AG04449 (cell line): ENCODE data around the gene TNS3.

ENCODE experiments used
- CTCF ChIA-PET: fragments of 350-600 bp; formaldehyde crosslinking; extraction: SDS; loops from one replicate; lab custom pipeline; 2021; ENCODE audit warnings: antibody characterized with exemption; lab: Yijun Ruan, JAX
- POLR2A ChIA-PET: fragments of 400-600, 350-600 bp; formaldehyde crosslinking; extraction: SDS; loops from one replicate; lab custom pipeline; 2020; ENCODE audit warnings: antibody characterized with exemption, inconsistent platforms; lab: Yijun Ruan, JAX
- DNase-seq: peaks from one replicate; pipeline ENCODE4 v3.0.0-alpha.2; 2010; ENCODE audit warnings: low read depth, low spot score
- H3K4me3 ChIP-seq: 2 replicates; pipeline ENCODE4 v1.5.1; 2011; ENCODE audit warnings: low read depth, mild to moderate bottlenecking, control low read depth, low read length
- CTCF ChIP-seq: IDR thresholded peaks from one replicate; pipeline ENCODE4 v1.5.1; 2011; ENCODE audit warnings: mild to moderate bottlenecking, moderate library complexity, low read length, control low read depth, inconsistent platforms; ENCODE audit not compliant: insufficient read depth; ENCODE audit errors: missing control alignments

Gene TNS3

GRCh38 chr7:47548546-47548945 is 33.4 kb downstream of the TNS3 start:
- ChIA-PET CTCF (no interaction called here), POLR2A (no interaction called here)
- TF ChIP-seq CTCF: no peak
- DNase-seq: no peak
- no peak overlapping the region for H3K4me3 ChIP-seq

- DNase-seq: no peak
- ChIA-PET POLR2A (no interaction called here), CTCF (interaction anchor here (1.5 kb wide), 1 partner anchor 10 kb away, joined by 4 read pairs; no protein-coding TSS in a partner anchor)
- TF ChIP-seq CTCF: no peak
- no peak overlapping the region for H3K4me3 ChIP-seq
These were observed 35.0 kb downstream of the TNS3 start for GRCh38 chr7:47546733-47547494.

GRCh38 chr7:47546171-47546570 is 35.7 kb downstream of the TNS3 start:
- TF ChIP-seq CTCF: no peak
- ChIA-PET POLR2A (no interaction called here), CTCF (interaction anchor here (1.1 kb wide), 1 partner anchor 280 kb away, joined by 3 read pairs; no protein-coding TSS in a partner anchor)
- DNase-seq: no peak
- H3K4me3 ChIP-seq: no peak overlapping the region

- POLR2A ChIA-PET: no interaction called here
- CTCF ChIA-PET: interaction anchor here (0.9 to 1.1 kb wide), 2 partner anchors 11 to 21 kb away, joined by 3 to 4 read pairs; no protein-coding TSS in a partner anchor
- DNase-seq: no peak
- H3K4me3 ChIP-seq: no peak overlapping the region
- TF ChIP-seq CTCF: no peak
These were observed 37.5 kb downstream of the TNS3 start for GRCh38 chr7:47544416-47544815.

- DNase-seq: no peak
- CTCF ChIA-PET: interaction anchor here (1.2 kb wide), 1 partner anchor 277 kb away, joined by 3 read pairs; no protein-coding TSS in a partner anchor
- POLR2A ChIA-PET: no interaction called here
- H3K4me3 ChIP-seq: no peak overlapping the region
- no peak for TF ChIP-seq CTCF
These were observed 38.2 kb downstream of the TNS3 start for GRCh38 chr7:47543714-47544113.

- ChIA-PET CTCF (interaction anchor here (1.2 kb wide), 1 partner anchor 277 kb away, joined by 3 read pairs; no protein-coding TSS in a partner anchor), POLR2A (no interaction called here)
- no peak for DNase-seq
- H3K4me3 ChIP-seq: no peak overlapping the region
- no peak for TF ChIP-seq CTCF
These were observed 38.9 kb downstream of the TNS3 start for GRCh38 chr7:47543056-47543455.
